ENCODE data around the gene TAPBPL.
"Not testable (repeated sequence)": the region's sequence is repeated elsewhere in the genome, so short reads cannot be mapped to it uniquely, and the experiment has no call there.

TAPBPL gene

DNA sequence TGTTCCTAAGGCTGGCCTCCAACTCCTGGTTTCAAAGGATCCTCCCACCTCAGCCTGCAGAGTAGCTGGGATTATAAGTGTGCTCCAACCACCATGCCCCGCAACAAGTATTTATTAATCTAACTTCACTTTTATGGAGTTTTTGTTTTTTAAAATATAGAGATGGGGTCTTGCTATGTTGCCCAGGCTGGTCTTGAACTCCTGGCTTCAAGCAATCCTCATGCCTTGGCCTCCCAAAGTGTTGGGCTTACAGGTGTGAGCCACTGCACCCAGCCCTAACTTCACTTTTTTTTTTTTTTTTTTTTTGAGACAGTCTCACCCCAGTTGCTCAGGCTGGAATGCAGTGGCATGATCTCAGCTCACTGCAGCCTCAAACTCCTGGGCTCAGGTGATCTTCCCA is 38.8 kb downstream of the TAPBPL start:
- not testable (repeated sequence) for DNase-seq (ENCODE audit: low read depth)

- DNase-seq (ENCODE audit: low read depth): peak; percentile 92
These were observed 41.1 kb downstream of the TAPBPL start, which contains the start of gene MRPL51 for GRCh38 chr12:6492838-6493496. TSS of gene MRPL51 (minus strand) at chr12:6493262. CDS start at chr12:6493136, 126 bp downstream.

DNA sequence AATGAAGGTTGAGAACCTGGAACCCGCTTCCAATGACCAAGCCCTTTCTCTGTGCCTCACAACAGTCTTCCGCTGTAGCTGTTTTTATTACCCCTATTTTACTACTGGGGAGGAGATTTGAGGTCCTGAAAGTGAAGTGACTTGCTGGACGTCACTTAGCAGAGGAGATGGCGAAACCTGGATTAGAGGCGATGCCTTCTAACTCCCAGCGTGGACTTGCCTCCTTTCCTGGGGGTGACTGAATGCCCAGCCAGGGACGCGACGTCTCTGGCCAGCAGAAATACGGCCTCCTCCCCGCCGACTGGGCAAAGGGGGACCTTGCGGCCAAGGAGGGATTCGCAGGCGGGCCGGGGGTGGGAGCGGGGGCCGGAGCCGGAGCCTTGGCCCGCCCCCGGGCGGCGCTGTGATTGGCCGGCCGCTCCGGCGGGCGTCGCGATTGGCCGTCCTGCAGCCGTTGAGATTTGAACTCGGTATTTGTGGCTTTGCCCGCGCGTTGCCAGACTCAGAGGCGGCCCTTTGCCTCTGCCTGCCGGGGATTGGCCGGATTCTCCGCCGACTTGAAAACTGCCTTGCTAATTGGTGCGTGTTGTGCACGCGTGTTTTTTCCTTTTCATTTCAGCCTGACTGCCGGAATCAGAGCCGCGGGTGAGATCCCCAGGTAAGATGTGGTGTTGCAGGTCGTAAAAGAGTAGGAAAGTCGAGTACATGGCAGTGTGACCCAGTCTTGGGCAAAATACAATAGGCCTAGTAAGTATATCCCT is 41.8 kb downstream of the TAPBPL start, which contains the start of gene NCAPD2:
Gene NCAPD2, plus strand, starts transcription at position 606 of the 761 bp plus-strand sequence. CDS start 997 bp downstream, outside the sequence.
- peak; percentile 95 for DNase-seq (ENCODE audit: low read depth)

DNA sequence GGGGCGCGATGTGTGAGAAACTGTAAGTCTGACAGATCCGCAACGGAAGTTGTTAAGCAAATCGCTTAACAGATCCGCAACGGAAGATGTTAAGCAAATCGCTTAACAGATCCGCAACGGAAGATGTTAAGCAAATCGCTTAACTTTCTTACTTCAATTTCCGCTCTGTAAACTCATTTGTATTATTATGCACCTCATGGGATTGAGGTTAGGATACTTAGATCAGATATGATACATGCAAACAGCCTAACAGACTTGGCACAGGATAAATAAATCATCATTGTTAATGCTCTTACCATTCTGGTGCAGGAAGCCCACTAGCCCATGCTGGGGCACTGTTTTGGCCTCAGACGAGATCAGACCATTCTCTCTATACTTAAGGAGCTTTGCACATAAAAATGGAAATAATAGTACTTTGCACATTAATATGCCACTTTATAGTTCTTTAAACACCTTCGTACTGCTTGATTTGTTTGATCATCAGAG is 42.5 kb downstream of the TAPBPL start:
- DNase-seq (ENCODE audit: low read depth): no peak

DNA sequence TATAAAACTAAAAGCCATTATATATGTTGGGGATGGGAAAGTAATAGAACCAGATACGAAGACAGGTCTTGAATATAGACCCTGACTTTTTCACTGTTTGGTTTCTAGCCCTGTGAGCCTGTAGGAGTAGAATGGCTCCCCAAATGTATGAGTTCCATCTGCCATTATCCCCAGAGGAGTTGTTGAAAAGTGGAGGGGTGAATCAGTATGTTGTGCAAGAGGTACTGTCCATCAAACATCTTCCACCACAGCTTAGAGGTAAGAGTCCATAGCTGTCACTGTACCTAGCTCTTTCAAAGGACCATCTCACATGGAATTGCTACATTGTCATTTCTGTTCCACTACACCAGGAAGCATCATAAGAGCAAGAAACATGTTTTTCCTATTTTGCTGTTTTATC is 43.1 kb downstream of the TAPBPL start:
- no peak for DNase-seq (ENCODE audit: low read depth)

- not testable (repeated sequence) for DNase-seq (ENCODE audit: low read depth)
These were observed 45.4 kb downstream of the TAPBPL start for GRCh38 chr12:6497291-6497690.

- no peak for DNase-seq (ENCODE audit: low read depth)
These were observed 48.6 kb downstream of the TAPBPL start for GRCh38 chr12:6500466-6500865.

GRCh38 chr12:6507102-6507998 is 55.5 kb downstream of the TAPBPL start:
- no peak for DNase-seq (ENCODE audit: low read depth)

GRCh38 chr12:6508087-6508486 is 56.2 kb downstream of the TAPBPL start:
- no peak for DNase-seq (ENCODE audit: low read depth)

Measured in stromal cell of bone marrow (primary cell).